GM12892 (cell line): ENCODE data around the gene CDHR1.

Experiments used
- POLR2A ChIP-seq: IDR thresholded peaks from 2 replicates; pipeline ENCODE4 v1.6.1; 2011; ENCODE audit warnings: low read depth, low read length, control low read depth
- POLR2AphosphoS5 ChIP-seq: IDR thresholded peaks from 2 replicates; pipeline ENCODE4 v1.6.1; 2011; ENCODE audit warnings: low read depth, low read length, control low read depth
- TAF1 ChIP-seq: IDR thresholded peaks from 2 replicates; pipeline ENCODE4 v1.6.1; 2011; ENCODE audit warnings: low read depth, mild to moderate bottlenecking, control low read depth, low read length, borderline replicate concordance

- TF ChIP-seq POLR2A: no peak
- no peak for TF ChIP-seq POLR2AphosphoS5
- no peak for TF ChIP-seq TAF1
Measured at GRCh38 chr10:84216834-84217233, 22.5 kb downstream of the CDHR1 start.
